ENCODE data around the gene C5. TPM values are rescaled to one million over a fixed set of nuclear protein-coding genes. Genes with fewer than 3 reads are reported as not detected.
A peak's percentile ranks its signal among the peaks of the same experiment; 100 is the strongest.
"Not testable (repeated sequence)": the region's sequence is repeated elsewhere in the genome, so short reads cannot be mapped to it uniquely, and the experiment has no call there.

C5 gene
- total and polyA plus RNA-seq, 5 donors from 2014 or later: 0.31 to 1.5 (median 1.1) TPM; not detected in 1

DNA sequence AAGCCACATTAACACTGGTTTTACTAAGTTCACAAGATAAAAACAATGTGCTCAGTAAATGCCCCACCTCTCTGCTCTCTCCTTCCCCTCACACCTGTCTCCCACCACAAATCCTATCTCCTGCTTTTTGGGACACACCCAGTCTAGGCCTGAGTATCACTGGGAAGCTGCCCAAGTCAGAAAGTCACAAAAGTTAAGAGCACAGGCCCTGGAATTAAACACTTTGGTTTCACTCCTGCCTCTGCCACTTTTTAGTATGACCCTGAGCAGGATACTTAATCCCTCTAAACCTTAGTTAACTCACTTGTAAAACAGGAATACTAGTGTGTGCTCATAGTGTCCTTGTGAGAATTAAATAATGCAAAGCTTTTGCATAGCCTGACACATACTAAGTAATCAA, 11.3 kb downstream of the C5 start:
- H3K9me3 ChIP-seq (ENCODE audit: control insufficient read depth in 2 of 2, low read length in 2 of 2): no peaks in the 10 kb centered on the region
- H3K27me3 Mint-ChIP-seq: no peaks in the 10 kb centered on the region
- H3K4me3 Mint-ChIP-seq: no peak overlapping the region
- no peaks in the 10 kb centered on the region for H3K4me1 Mint-ChIP-seq
- H3K9me3 Mint-ChIP-seq: peaks cover 0 to 5% (median 0%) of the 10 kb centered on the region in 7 donors
- H3K36me3 ChIP-seq (ENCODE audit: control insufficient read depth, insufficient read depth, low read length): no peaks in the 10 kb centered on the region
- no peaks in the 10 kb centered on the region for H3K27me3 ChIP-seq (ENCODE audit: control insufficient read depth, insufficient read depth, low read length)
- H3K36me3 Mint-ChIP-seq: peaks cover 7% of the 10 kb centered on the region
- no peaks in the 10 kb centered on the region for H3K4me1 ChIP-seq (ENCODE audit: control insufficient read depth, insufficient read depth, low read length, poor library complexity, severe bottlenecking)
- no peak overlapping the region for H3K4me3 ChIP-seq (ENCODE audit: low read depth, low read length)
- H3K27ac ChIP-seq (ENCODE audit: insufficient read depth, low read length, poor library complexity, severe bottlenecking): no peak overlapping the region
- H3K27ac Mint-ChIP-seq: peak overlapping the region in 1 of 3 donors; percentile 76
- ATAC-seq (ENCODE audit: low read depth in 2 of 2): no peak
- DNase-seq: no peak

DNA sequence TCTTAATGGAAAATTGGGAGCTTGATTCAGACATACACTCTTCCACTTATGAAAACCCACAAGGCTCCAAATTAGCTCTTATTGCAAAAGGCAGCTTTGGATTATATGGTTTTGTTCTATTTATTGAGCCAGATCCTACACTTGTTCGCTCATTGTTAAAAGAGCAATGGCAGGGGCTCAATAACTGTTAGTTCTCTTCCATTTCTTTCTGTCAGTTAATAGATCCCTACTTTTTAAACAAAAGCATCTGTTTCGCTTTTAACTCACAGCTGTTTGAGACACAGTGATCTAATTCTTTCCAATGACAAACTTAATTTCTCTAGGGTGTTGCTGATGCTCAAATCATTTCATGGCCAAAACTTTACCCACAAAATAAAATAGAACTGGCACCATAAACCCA, 11.7 kb downstream of the C5 start:
- no peaks in the 10 kb centered on the region for H3K9me3 ChIP-seq (ENCODE audit: control insufficient read depth in 2 of 2, low read length in 2 of 2)
- H3K27ac ChIP-seq (ENCODE audit: insufficient read depth, low read length, poor library complexity, severe bottlenecking): no peak overlapping the region
- Mint-ChIP-seq H3K27ac (no peak overlapping the region), H3K4me1 (no peaks in the 10 kb centered on the region), H3K36me3 (peaks cover 7% of the 10 kb centered on the region), H3K9me3 (peaks cover 0 to 5% (median 0%) of the 10 kb centered on the region in 7 donors), H3K4me3 (no peak overlapping the region), H3K27me3 (no peaks in the 10 kb centered on the region)
- H3K27me3 ChIP-seq (ENCODE audit: control insufficient read depth, insufficient read depth, low read length): no peaks in the 10 kb centered on the region
- ATAC-seq (ENCODE audit: low read depth in 2 of 2) (no peak), DNase-seq (no peak)
- no peak overlapping the region for H3K4me3 ChIP-seq (ENCODE audit: low read depth, low read length)
- H3K4me1 ChIP-seq (ENCODE audit: control insufficient read depth, insufficient read depth, low read length, poor library complexity, severe bottlenecking): no peaks in the 10 kb centered on the region
- H3K36me3 ChIP-seq (ENCODE audit: control insufficient read depth, insufficient read depth, low read length): no peaks in the 10 kb centered on the region

DNA sequence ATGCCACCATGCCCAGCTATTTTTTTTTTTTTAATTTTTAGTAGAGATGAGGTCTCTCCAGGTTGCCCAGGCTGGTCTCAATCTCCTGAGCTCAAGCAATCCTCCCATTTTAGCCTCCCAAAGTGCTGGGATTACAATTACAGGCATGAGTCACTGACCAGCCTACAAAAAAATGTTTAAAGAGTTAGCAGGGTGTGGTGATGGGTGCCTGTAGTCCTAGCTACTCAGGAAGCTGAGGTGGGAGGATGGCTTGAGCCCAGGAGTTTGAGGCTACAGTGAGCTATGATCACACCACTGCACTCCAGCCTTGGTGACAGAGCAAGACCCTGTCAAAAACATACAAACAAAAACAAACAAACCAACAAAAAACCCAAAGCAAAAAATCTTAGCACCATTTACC, 14.4 kb downstream of the C5 start:
- not testable (repeated sequence) for H3K36me3 Mint-ChIP-seq; H3K9me3 Mint-ChIP-seq; ATAC-seq (ENCODE audit: low read depth in 2 of 2); H3K4me1 Mint-ChIP-seq; H3K36me3 ChIP-seq (ENCODE audit: control insufficient read depth, insufficient read depth, low read length); H3K9me3 ChIP-seq (ENCODE audit: control insufficient read depth in 2 of 2, low read length in 2 of 2); H3K27ac ChIP-seq (ENCODE audit: insufficient read depth, low read length, poor library complexity, severe bottlenecking); DNase-seq; H3K27me3 ChIP-seq (ENCODE audit: control insufficient read depth, insufficient read depth, low read length); H3K27me3 Mint-ChIP-seq; H3K4me1 ChIP-seq (ENCODE audit: control insufficient read depth, insufficient read depth, low read length, poor library complexity, severe bottlenecking); H3K27ac Mint-ChIP-seq; H3K4me3 Mint-ChIP-seq; H3K4me3 ChIP-seq (ENCODE audit: low read depth, low read length)

DNA sequence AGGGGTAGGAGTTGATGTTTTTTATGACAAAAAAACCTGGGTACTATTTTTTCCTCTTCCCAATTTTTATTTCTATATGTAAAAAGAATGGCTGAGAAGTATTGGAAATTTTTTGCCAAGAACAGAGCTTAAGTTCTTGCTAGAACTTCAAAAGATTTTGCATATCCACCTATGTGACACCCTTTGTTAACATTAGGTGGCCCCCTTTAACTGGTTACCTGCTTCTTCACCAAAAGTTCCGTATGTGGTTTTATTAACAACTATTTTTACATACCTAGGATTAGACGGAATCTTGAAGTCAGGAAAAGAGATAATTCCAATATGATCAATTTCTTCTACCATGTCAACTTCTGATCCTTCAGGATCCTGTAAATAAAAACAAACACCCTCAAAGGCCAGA, 15.5 kb downstream of the C5 start:
- peaks cover 7% of the 10 kb centered on the region for H3K36me3 Mint-ChIP-seq
- no peak overlapping the region for H3K4me3 ChIP-seq (ENCODE audit: low read depth, low read length)
- H3K4me1 Mint-ChIP-seq: no peaks in the 10 kb centered on the region
- H3K4me3 Mint-ChIP-seq: no peak overlapping the region
- DNase-seq (no peak), ATAC-seq (ENCODE audit: low read depth in 2 of 2) (no peak)
- H3K9me3 ChIP-seq (ENCODE audit: control insufficient read depth in 2 of 2, low read length in 2 of 2): no peaks in the 10 kb centered on the region
- no peak overlapping the region for H3K27ac ChIP-seq (ENCODE audit: insufficient read depth, low read length, poor library complexity, severe bottlenecking)
- peaks cover 0 to 5% (median 0%) of the 10 kb centered on the region in 7 donors for H3K9me3 Mint-ChIP-seq
- no peak overlapping the region for H3K27ac Mint-ChIP-seq
- H3K27me3 Mint-ChIP-seq: no peaks in the 10 kb centered on the region
- no peaks in the 10 kb centered on the region for H3K36me3 ChIP-seq (ENCODE audit: control insufficient read depth, insufficient read depth, low read length)
- no peaks in the 10 kb centered on the region for H3K4me1 ChIP-seq (ENCODE audit: control insufficient read depth, insufficient read depth, low read length, poor library complexity, severe bottlenecking)
- H3K27me3 ChIP-seq (ENCODE audit: control insufficient read depth, insufficient read depth, low read length): no peaks in the 10 kb centered on the region

DNA sequence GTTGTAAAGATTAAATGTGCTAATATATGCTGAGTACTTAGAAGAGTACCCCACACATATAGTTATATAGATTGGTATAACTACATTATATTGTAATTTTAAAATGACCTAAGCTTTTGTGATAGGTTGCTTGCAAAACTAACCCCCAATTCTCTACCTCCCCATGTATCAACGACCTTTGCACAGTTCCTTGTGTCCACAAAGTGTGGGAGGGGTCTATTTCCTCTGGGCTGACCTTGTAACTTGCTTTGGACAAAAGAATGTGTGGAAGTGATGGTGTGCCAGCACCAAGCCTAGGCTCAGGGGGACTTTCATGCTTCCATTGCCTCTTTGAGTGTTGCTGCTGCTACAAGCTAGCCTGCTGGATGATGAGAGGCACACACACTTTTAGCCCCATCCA, 20.6 kb downstream of the C5 start:
- Mint-ChIP-seq H3K4me1 (peaks cover 0 to 2% (median 0%) of the 10 kb centered on the region in 4 donors), H3K27ac (no peak overlapping the region), H3K9me3 (peaks cover 0 to 1% (median 0%) of the 10 kb centered on the region in 7 donors), H3K4me3 (no peak overlapping the region), H3K36me3 (peaks cover 5% of the 10 kb centered on the region), H3K27me3 (no peaks in the 10 kb centered on the region)
- Histone ChIP-seq H3K36me3 (ENCODE audit: control insufficient read depth, insufficient read depth, low read length) (no peaks in the 10 kb centered on the region), H3K4me1 (ENCODE audit: control insufficient read depth, insufficient read depth, low read length, poor library complexity, severe bottlenecking) (no peaks in the 10 kb centered on the region), H3K27ac (ENCODE audit: insufficient read depth, low read length, poor library complexity, severe bottlenecking) (no peak overlapping the region), H3K27me3 (ENCODE audit: control insufficient read depth, insufficient read depth, low read length) (no peaks in the 10 kb centered on the region), H3K4me3 (ENCODE audit: low read depth, low read length) (no peak overlapping the region), H3K9me3 (ENCODE audit: control insufficient read depth in 2 of 2, low read length in 2 of 2) (no peaks in the 10 kb centered on the region)
- DNase-seq (no peak), ATAC-seq (ENCODE audit: low read depth in 2 of 2) (no peak)

DNA sequence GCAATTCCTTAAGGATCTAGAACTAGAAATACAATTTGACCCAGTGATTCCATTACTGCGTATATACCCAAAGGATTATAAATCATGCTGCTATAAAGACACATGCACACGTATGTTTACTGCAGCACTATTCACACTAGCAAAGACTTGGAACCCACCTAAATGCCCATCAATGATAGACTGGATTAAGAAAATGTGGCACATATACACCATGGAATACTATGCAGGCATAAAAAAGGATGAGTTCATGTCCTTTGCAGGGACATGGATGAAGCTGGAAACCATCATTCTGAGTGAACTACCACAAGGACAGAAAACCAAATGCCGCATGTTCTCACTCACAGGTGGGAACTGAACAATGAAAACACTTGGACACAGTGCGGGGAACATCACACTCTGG, 21.8 kb downstream of the C5 start:
- not testable (repeated sequence) for H3K27me3 Mint-ChIP-seq; H3K4me1 ChIP-seq (ENCODE audit: control insufficient read depth, insufficient read depth, low read length, poor library complexity, severe bottlenecking); H3K9me3 Mint-ChIP-seq; H3K27ac Mint-ChIP-seq; ATAC-seq (ENCODE audit: low read depth in 2 of 2); H3K4me3 Mint-ChIP-seq; H3K4me1 Mint-ChIP-seq; H3K9me3 ChIP-seq (ENCODE audit: control insufficient read depth in 2 of 2, low read length in 2 of 2); H3K27ac ChIP-seq (ENCODE audit: insufficient read depth, low read length, poor library complexity, severe bottlenecking); H3K36me3 Mint-ChIP-seq; H3K36me3 ChIP-seq (ENCODE audit: control insufficient read depth, insufficient read depth, low read length); DNase-seq; H3K27me3 ChIP-seq (ENCODE audit: control insufficient read depth, insufficient read depth, low read length); H3K4me3 ChIP-seq (ENCODE audit: low read depth, low read length)

DNA sequence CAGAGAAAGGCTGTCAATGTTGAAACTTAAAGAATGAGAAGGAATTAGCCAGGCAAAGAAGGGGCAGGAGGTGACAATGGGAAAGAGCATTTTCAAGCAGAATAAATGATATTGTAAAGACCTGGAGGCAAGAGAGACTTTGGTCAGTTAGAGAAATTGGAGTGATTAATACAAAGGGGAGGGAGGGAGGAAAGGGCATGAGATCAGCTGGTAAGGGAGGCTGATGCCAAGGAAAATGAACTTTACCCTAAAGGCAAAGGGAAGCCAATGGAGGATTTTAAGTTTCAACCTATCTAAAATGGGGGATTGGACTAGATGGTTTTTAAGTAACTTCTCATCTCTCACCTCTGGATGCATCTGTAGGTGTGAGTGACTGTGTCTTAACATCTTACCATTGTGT, 23.3 kb downstream of the C5 start:
- Mint-ChIP-seq H3K27ac (no peak overlapping the region), H3K4me3 (no peak overlapping the region)
- DNase-seq: no peak

DNA sequence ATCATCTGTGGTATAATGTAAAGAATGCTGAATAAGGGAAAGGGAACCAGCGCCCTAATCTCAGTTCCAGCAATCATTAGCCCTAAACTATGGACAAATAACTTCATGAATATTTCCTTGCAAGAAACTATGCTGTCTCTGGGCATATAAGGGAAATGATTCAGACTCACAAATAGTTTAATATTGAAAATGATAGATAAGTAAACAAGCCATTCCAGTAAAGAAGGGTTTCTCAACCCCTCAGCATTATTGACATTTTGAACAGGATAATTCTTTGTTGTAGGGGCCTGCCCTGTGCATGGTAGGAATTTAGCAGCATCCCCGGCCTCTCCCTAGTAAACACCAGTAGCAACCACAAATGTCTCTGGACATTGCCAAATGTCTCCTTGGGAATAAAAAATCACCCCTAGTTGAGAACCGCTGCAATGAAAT, 23.8 kb downstream of the C5 start:
- no peak overlapping the region for H3K27ac ChIP-seq (ENCODE audit: insufficient read depth, low read length, poor library complexity, severe bottlenecking)
- ATAC-seq (ENCODE audit: low read depth in 2 of 2): no peak
- no peak overlapping the region for H3K4me3 Mint-ChIP-seq
- H3K27ac Mint-ChIP-seq: no peak overlapping the region
- peaks cover 5% of the 10 kb centered on the region for H3K36me3 Mint-ChIP-seq
- H3K27me3 ChIP-seq (ENCODE audit: control insufficient read depth, insufficient read depth, low read length): no peaks in the 10 kb centered on the region
- H3K27me3 Mint-ChIP-seq: no peaks in the 10 kb centered on the region
- no peak for DNase-seq
- peaks cover 0 to 1% (median 0%) of the 10 kb centered on the region in 7 donors for H3K9me3 Mint-ChIP-seq
- peaks cover 0 to 3% (median 0%) of the 10 kb centered on the region in 4 donors for H3K4me1 Mint-ChIP-seq
- no peaks in the 10 kb centered on the region for H3K36me3 ChIP-seq (ENCODE audit: control insufficient read depth, insufficient read depth, low read length)
- H3K4me3 ChIP-seq (ENCODE audit: low read depth, low read length): no peak overlapping the region
- no peaks in the 10 kb centered on the region for H3K9me3 ChIP-seq (ENCODE audit: control insufficient read depth in 2 of 2, low read length in 2 of 2)
- no peaks in the 10 kb centered on the region for H3K4me1 ChIP-seq (ENCODE audit: control insufficient read depth, insufficient read depth, low read length, poor library complexity, severe bottlenecking)

More for the DNA sequence above, 23.3 kb downstream of the C5 start:
- peaks cover 5% of the 10 kb centered on the region for H3K36me3 Mint-ChIP-seq
- no peak overlapping the region for H3K4me3 ChIP-seq (ENCODE audit: low read depth, low read length)
- H3K9me3 Mint-ChIP-seq: peaks cover 0 to 1% (median 0%) of the 10 kb centered on the region in 7 donors
- no peak for ATAC-seq (ENCODE audit: low read depth in 2 of 2)
- H3K27ac ChIP-seq (ENCODE audit: insufficient read depth, low read length, poor library complexity, severe bottlenecking): no peak overlapping the region
- H3K27me3 Mint-ChIP-seq: no peaks in the 10 kb centered on the region
- no peaks in the 10 kb centered on the region for H3K9me3 ChIP-seq (ENCODE audit: control insufficient read depth in 2 of 2, low read length in 2 of 2)
- no peaks in the 10 kb centered on the region for H3K36me3 ChIP-seq (ENCODE audit: control insufficient read depth, insufficient read depth, low read length)
- no peaks in the 10 kb centered on the region for H3K27me3 ChIP-seq (ENCODE audit: control insufficient read depth, insufficient read depth, low read length)
- no peaks in the 10 kb centered on the region for H3K4me1 ChIP-seq (ENCODE audit: control insufficient read depth, insufficient read depth, low read length, poor library complexity, severe bottlenecking)
- peaks cover 0 to 3% (median 0%) of the 10 kb centered on the region in 4 donors for H3K4me1 Mint-ChIP-seq
